HL-60 (cell line): ENCODE data around the gene LEMD2.

Source experiments
- DNase-seq, 2 experiments: peaks; one replicate each; pipeline ENCODE4 v3.0.0-alpha.2; 2010 to 2020; ENCODE audit warnings: low read depth in 1 of 2, low spot score in 1 of 2
- H3K27ac ChIP-seq: fragments of 250-450 bp; sonication (Bioruptor Pico); replicated peaks from 2 replicates; pipeline ENCODE4 v1.5.1; 2020; ENCODE audit warnings: mild to moderate bottlenecking, moderate library complexity
- H3K27me3 ChIP-seq: fragments of 250-450 bp; sonication (Bioruptor Pico); 2 replicates; pipeline ENCODE4 v1.5.1; 2021; ENCODE audit warnings: mild to moderate bottlenecking, moderate library complexity; ENCODE audit not compliant: insufficient read depth, poor library complexity, severe bottlenecking
- H3K4me3 ChIP-seq: replicated peaks from 2 replicates; pipeline ENCODE4 v1.5.1; 2011; ENCODE audit warnings: mild to moderate bottlenecking, control low read depth, low read length; ENCODE audit not compliant: insufficient read depth
- CTCF ChIP-seq: IDR thresholded peaks from one replicate; pipeline ENCODE4 v1.5.1; 2011; ENCODE audit warnings: low read length, control low read depth, inconsistent platforms; ENCODE audit not compliant: insufficient read depth
- GABPA ChIP-seq: IDR thresholded peaks from 2 replicates; pipeline ENCODE4 v1.6.1; 2012; ENCODE audit warnings: low read depth
- POLR2AphosphoS5 ChIP-seq: IDR thresholded peaks from 2 replicates; pipeline ENCODE4 v1.6.1; 2012; ENCODE audit warnings: low read depth
- SPI1 ChIP-seq: IDR thresholded peaks from 2 replicates; pipeline ENCODE4 v1.6.1; 2012; ENCODE audit warnings: low read depth, mild to moderate bottlenecking, borderline replicate concordance
- TF ChIP-seq, protein P1 (sequence below): IDR thresholded peaks from 2 replicates; pipeline ENCODE4 v1.6.1; 2012; ENCODE audit warnings: low read depth; ENCODE audit not compliant: insufficient replicate concordance

LEMD2 gene

DNA sequence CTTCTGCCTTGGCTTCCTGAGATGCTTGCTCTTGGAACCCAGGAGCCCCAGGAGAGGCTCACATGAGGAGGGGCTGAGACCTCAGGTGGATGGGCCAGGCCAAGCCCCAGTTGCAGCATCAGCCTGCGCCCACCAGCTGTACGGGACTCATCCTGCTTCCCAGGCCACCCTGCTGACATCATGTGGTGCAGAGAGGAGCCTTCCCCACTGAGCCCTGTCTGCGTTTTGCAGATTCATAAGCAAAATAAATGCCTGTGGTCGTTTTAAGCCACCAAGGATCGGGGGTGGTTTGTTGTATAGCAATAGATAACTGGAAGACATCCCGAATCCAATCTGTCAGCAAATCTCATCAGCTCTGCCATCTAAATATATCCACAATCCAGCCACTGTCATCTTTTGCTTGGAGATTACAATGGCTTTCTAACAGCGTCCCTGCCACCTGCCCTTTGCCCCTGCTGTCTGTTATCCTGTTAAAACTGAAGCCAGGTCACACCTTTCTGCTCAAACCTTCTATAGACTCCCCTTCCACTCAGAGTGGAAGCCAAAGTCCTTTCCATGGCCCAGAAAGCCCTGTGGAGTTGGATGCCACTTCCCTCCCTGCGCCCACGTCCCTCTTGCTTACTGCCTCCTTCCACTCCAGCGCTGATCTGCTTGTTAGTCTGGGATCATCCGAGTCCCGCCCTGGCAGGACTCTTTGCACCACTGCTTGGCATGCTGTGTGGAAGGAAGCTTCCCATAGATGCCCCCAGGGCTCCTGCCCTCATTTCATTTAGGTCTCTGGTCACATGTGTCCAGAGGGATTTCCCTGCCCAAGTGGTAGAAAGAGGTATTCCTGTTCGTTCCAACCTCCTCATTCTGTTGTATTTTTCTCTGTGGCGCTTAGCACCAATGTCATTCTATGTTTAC, 38.9 kb upstream of the LEMD2 start:
- no peak overlapping the region for H3K27ac ChIP-seq
- H3K4me3 ChIP-seq, result no peak overlapping the region
- H3K27me3 ChIP-seq, result no peaks in the 10 kb centered on the region
- no peak for DNase-seq
- TF ChIP-seq CTCF (no peak), POLR2AphosphoS5 (no peak), SPI1 (no peak), GABPA (no peak)
- TF ChIP-seq, protein P1, sequence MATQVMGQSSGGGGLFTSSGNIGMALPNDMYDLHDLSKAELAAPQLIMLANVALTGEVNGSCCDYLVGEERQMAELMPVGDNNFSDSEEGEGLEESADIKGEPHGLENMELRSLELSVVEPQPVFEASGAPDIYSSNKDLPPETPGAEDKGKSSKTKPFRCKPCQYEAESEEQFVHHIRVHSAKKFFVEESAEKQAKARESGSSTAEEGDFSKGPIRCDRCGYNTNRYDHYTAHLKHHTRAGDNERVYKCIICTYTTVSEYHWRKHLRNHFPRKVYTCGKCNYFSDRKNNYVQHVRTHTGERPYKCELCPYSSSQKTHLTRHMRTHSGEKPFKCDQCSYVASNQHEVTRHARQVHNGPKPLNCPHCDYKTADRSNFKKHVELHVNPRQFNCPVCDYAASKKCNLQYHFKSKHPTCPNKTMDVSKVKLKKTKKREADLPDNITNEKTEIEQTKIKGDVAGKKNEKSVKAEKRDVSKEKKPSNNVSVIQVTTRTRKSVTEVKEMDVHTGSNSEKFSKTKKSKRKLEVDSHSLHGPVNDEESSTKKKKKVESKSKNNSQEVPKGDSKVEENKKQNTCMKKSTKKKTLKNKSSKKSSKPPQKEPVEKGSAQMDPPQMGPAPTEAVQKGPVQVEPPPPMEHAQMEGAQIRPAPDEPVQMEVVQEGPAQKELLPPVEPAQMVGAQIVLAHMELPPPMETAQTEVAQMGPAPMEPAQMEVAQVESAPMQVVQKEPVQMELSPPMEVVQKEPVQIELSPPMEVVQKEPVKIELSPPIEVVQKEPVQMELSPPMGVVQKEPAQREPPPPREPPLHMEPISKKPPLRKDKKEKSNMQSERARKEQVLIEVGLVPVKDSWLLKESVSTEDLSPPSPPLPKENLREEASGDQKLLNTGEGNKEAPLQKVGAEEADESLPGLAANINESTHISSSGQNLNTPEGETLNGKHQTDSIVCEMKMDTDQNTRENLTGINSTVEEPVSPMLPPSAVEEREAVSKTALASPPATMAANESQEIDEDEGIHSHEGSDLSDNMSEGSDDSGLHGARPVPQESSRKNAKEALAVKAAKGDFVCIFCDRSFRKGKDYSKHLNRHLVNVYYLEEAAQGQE, result no peak

DNA sequence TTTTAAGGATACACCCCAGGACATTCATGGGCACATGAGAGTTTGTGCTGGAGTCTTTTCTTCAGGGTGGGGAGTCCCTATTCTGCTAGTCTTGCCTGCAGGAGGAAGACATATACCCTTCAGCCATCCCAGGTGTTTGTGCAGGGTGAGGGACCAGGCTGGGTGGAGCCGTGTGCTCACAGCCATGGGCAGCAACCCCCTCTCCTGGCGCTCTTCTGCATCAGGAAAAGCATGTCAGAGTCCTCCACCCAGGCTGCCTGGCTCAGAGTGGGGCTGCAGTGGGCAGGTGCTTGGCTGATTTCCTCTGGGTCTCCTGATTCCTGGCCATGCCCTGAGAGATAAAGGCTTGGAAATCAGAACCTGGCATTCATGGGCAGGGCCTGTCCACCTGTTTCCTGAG, 37.6 kb upstream of the LEMD2 start:
- no peaks in the 10 kb centered on the region for H3K27me3 ChIP-seq
- DNase-seq, result no peak
- H3K4me3 ChIP-seq, result no peak overlapping the region

More for the DNA sequence above, 37.6 kb upstream of the LEMD2 start:
- TF ChIP-seq POLR2AphosphoS5, result no peak
- TF ChIP-seq, protein P1, result no peak
- no peak for TF ChIP-seq CTCF
- no peak for TF ChIP-seq SPI1
- TF ChIP-seq GABPA, result no peak
- no peak overlapping the region for H3K27ac ChIP-seq
